B cell (primary cell): ENCODE measurements around the gene BMAL1. TPM values are rescaled to one million over a fixed set of nuclear protein-coding genes. Genes with fewer than 3 reads are reported as not detected.

Experiments
- ATAC-seq: fragments of 200-7000 bp; cut with Tn5 transposase; one replicate; pipeline ENCODE4 v1.10.0; 2021; ENCODE audit warnings: low read depth, mild to moderate bottlenecking, moderate number of reproducible peaks, moderate library complexity
- CTCF ChIA-PET: fragments of 350-600 bp; sonication (Branson Sonifier 250); formaldehyde crosslinking; loops from one replicate; lab custom pipeline; 2021; ENCODE audit warnings: antibody characterized with exemption, inconsistent platforms; lab: Charles Lee
- POLR2A ChIA-PET: fragments of 350-600 bp; sonication (Branson Sonifier 250); formaldehyde crosslinking; loops from one replicate; lab custom pipeline; 2021; ENCODE audit warnings: antibody characterized with exemption; lab: Charles Lee
- DNase-seq: peaks from one replicate; pipeline ENCODE4 v3.0.0; 2013
- H2AFZ ChIP-seq: 2 replicates; pipeline ENCODE4 v1.6.1; 2012; ENCODE audit warnings: mild to moderate bottlenecking, low read depth, low read length; ENCODE audit not compliant: insufficient read depth, poor library complexity, severe bottlenecking
- H3K27ac ChIP-seq, 2 donors: 1 replicate in 1 of 2; 2 replicates in 1 of 2; pipeline ENCODE4 v1.5.1; 2012 to 2013; ENCODE audit warnings: low read length in 2 of 2, mild to moderate bottlenecking in 2 of 2, moderate library complexity in 1 of 2
- H3K27me3 ChIP-seq, 4 experiments: fragments of 200-600 bp in 1 of 4; sonication (generic) in 1 of 4; replicated peaks in 1 of 4; 1 replicate in 2 of 4; 2 replicates in 2 of 4; pipeline versions ENCODE4 v1.6.1 to v1.7.0; 2013 to 2016; ENCODE audit warnings: low read length in 3 of 4, mild to moderate bottlenecking in 2 of 4, mixed read lengths in 1 of 4, moderate library complexity in 1 of 4; ENCODE audit not compliant: insufficient read depth in 4 of 4, control insufficient read depth in 3 of 4; ENCODE audit errors: control extremely low read depth in 1 of 4
- H3K36me3 ChIP-seq, 2 experiments: replicated peaks in 1 of 2; 1 replicate in 1 of 2; 2 replicates in 1 of 2; pipeline versions ENCODE4 v1.6.1 to v1.7.1; 2013; ENCODE audit warnings: low read length in 1 of 2; ENCODE audit not compliant: insufficient read depth in 2 of 2, control insufficient read depth in 1 of 2; ENCODE audit errors: control extremely low read depth in 1 of 2, extremely low read depth in 1 of 2
- H3K4me1 ChIP-seq, 2 donors: fragments of 200-600 bp in 1 of 2; sonication (generic) in 1 of 2; 1 replicate in 1 of 2; 2 replicates in 1 of 2; pipeline versions ENCODE4 v1.5.1 to v1.6.1; 2013 to 2017; ENCODE audit warnings: low read length in 2 of 2; ENCODE audit not compliant: control insufficient read depth in 2 of 2, insufficient read depth in 2 of 2
- H3K4me2 ChIP-seq: replicated peaks from 2 replicates; pipeline ENCODE3; 2012; ENCODE audit warnings: mild to moderate bottlenecking, low read depth, low read length; ENCODE audit not compliant: poor library complexity, severe bottlenecking
- H3K4me3 ChIP-seq, 5 experiments: fragments of 200-600 bp in 1 of 5; sonication (generic) in 1 of 5; 1 replicate in 3 of 5; 2 replicates in 2 of 5; pipeline versions ENCODE4 v1.5.1 to v1.7.0; 2011 to 2016; ENCODE audit warnings: low read length in 4 of 5, mild to moderate bottlenecking in 4 of 5, low read depth in 2 of 5, control low read depth in 1 of 5, moderate library complexity in 1 of 5; ENCODE audit not compliant: insufficient read depth in 1 of 5; ENCODE audit errors: control extremely low read depth in 1 of 5, extremely low read depth in 1 of 5
- H3K79me2 ChIP-seq: fragments of 200-600 bp; sonication (generic); one replicate; pipeline ENCODE4 v1.6.0; 2016; ENCODE audit warnings: low read length; ENCODE audit not compliant: control insufficient read depth, insufficient read depth
- H3K9ac ChIP-seq: fragments of 200-600 bp; sonication (generic); 2 replicates; pipeline ENCODE4 v1.6.1; 2017; ENCODE audit warnings: mild to moderate bottlenecking, low read length, moderate library complexity
- H3K9me3 ChIP-seq, 3 donors: one replicate each; pipeline versions ENCODE4 v1.6.1 to v1.7.1; 2013; ENCODE audit warnings: low read length in 2 of 3; ENCODE audit not compliant: control insufficient read depth in 2 of 3, insufficient read depth in 1 of 3; ENCODE audit errors: control extremely low read depth in 1 of 3
- H4K20me1 ChIP-seq: 2 replicates; pipeline ENCODE4 v1.6.0; 2012; ENCODE audit warnings: mild to moderate bottlenecking, low read length; ENCODE audit not compliant: insufficient read depth, control insufficient read depth, poor library complexity, severe bottlenecking
- H3K27ac Mint-ChIP-seq: one replicate; pipeline ENCODE4 v1.8.0; 2021; ENCODE audit warnings: mixed read lengths
- H3K27me3 Mint-ChIP-seq: one replicate; pipeline ENCODE4 v1.8.0; 2021; ENCODE audit warnings: mixed read lengths
- H3K4me1 Mint-ChIP-seq: one replicate; pipeline ENCODE4 v1.8.0; 2021; ENCODE audit warnings: mixed read lengths
- H3K4me3 Mint-ChIP-seq: one replicate; pipeline ENCODE4 v1.8.0; 2021; ENCODE audit warnings: mixed read lengths
- H3K9me3 Mint-ChIP-seq: one replicate; pipeline ENCODE4 v1.8.0; 2022; ENCODE audit warnings: mixed read lengths; ENCODE audit not compliant: insufficient read depth
- CTCF ChIP-seq: fragments of 200-600 bp; IDR thresholded peaks from one replicate; pipeline ENCODE4 v1.8.0; 2022; ENCODE audit warnings: antibody characterized with exemption, mild to moderate bottlenecking
- EZH2 ChIP-seq: IDR thresholded peaks from 2 replicates; pipeline ENCODE4 v1.6.1; 2012; ENCODE audit warnings: borderline replicate concordance, low read depth, mild to moderate bottlenecking, moderate library complexity, low read length; ENCODE audit not compliant: insufficient read depth, poor library complexity, severe bottlenecking
- WGBS: methylation state at CpG from one replicate; pipeline ENCODE4 v1.1.5; 2013; ENCODE audit warnings: missing lambda C conversion rate; ENCODE audit not compliant: insufficient coverage; 5-methylcytosine and 5-hydroxymethylcytosine counted together
- intact Hi-C: fragments of 100-400 bp; cut with micrococcal nuclease; formaldehyde crosslinking; loops from one replicate; pipeline ENCODE4 v1.10.0; 2022
- polyA plus RNA-seq: library from polyadenylated mRNA; depleted of rRNA; stranded (reverse); fragments of >200 nt; gene quantifications from 2 replicates; pipeline ENCODE4 v1.2.3, GENCODE V29; 2012
- total RNA-seq, 2 donors: library from RNA; stranded (reverse); fragments of 120-200 nt in 1 of 2; gene quantifications; 1 replicate in 1 of 2; 2 replicates in 1 of 2; pipeline versions ENCODE4 v1.2.3 to v1.2.4, GENCODE V29; 2013 to 2022

Gene BMAL1
- total and polyA plus RNA-seq, 2 donors (not counting 1 experiment from before 2014, with no cell fraction given), result 8.6 to 39.1 TPM

GRCh38 chr11:13427440-13427839 lies 149.8 kb downstream of the BMAL1 start:
- Histone ChIP-seq H3K4me3 (no peak overlapping the region), H2AFZ (no peak overlapping the region), H3K9ac (no peak overlapping the region), H3K36me3 (peaks cover 3 to 6% of the 10 kb centered on the region in 2 experiments), H3K79me2 (peaks cover 67% of the 10 kb centered on the region), H3K4me1 (peaks cover 0 to 4% of the 10 kb centered on the region in 2 donors), H3K9me3 (peaks cover 12 to 34% (median 29%) of the 10 kb centered on the region in 3 donors), H3K4me2 (no peak overlapping the region), H4K20me1 (peaks cover 24% of the 10 kb centered on the region), H3K27ac (no peak overlapping the region), H3K27me3 (no peaks in the 10 kb centered on the region)
- intact Hi-C loops, result no loop called here
- POLR2A ChIA-PET, result no interaction called here
- no peaks in the 10 kb centered on the region for H3K27me3 Mint-ChIP-seq
- no peak overlapping the region for H3K4me3 Mint-ChIP-seq
- DNase-seq (no peak), ATAC-seq (no peak)
- H3K4me1 Mint-ChIP-seq, result peaks cover 21% of the 10 kb centered on the region
- H3K9me3 Mint-ChIP-seq, result peaks cover 11% of the 10 kb centered on the region
- CTCF ChIA-PET, result no interaction called here
- H3K27ac Mint-ChIP-seq, result no peak overlapping the region
- TF ChIP-seq CTCF, result no peak
- no peak for TF ChIP-seq EZH2

- Mint-ChIP-seq H3K4me1 (peaks cover 24% of the 10 kb centered on the region), H3K27me3 (no peaks in the 10 kb centered on the region), H3K4me3 (no peak overlapping the region), H3K9me3 (peaks cover 11% of the 10 kb centered on the region), H3K27ac (no peak overlapping the region)
- H3K27me3 ChIP-seq, result no peaks in the 10 kb centered on the region
- ATAC-seq (no peak), DNase-seq (no peak)
- H2AFZ ChIP-seq, result no peak overlapping the region
- TF ChIP-seq CTCF, result no peak
- TF ChIP-seq EZH2, result no peak
- ChIA-PET CTCF (no interaction called here), POLR2A (no interaction called here)
- no peak overlapping the region for H3K4me2 ChIP-seq
- no CpG with 5 or more reads among the region's 1 CpG for WGBS
- H3K9ac ChIP-seq, result no peak overlapping the region
- peaks cover 72% of the 10 kb centered on the region for H3K79me2 ChIP-seq
- H3K36me3 ChIP-seq, result peaks cover 3 to 6% of the 10 kb centered on the region in 2 experiments
- intact Hi-C loops, result no loop called here
- H3K27ac ChIP-seq, result no peak overlapping the region
- peaks cover 31% of the 10 kb centered on the region for H4K20me1 ChIP-seq
- peaks cover 0 to 4% of the 10 kb centered on the region in 2 donors for H3K4me1 ChIP-seq
- H3K4me3 ChIP-seq, result no peak overlapping the region
- H3K9me3 ChIP-seq, result peaks cover 12 to 34% (median 29%) of the 10 kb centered on the region in 3 donors
These were observed 151.7 kb downstream of the BMAL1 start for GRCh38 chr11:13429288-13429687.
